ENCODE measurements around the gene DENND4B. TPM values are rescaled to one million over a fixed set of nuclear protein-coding genes. Genes with fewer than 3 reads are reported as not detected.
"Not testable (repeated sequence)": the region's sequence is repeated elsewhere in the genome, so short reads cannot be mapped to it uniquely, and the experiment has no call there.

Gene DENND4B
- total RNA-seq, 1 donor from 2014 or later = 70.7 TPM

GRCh38 chr1:153912349-153912748 lies 34.2 kb downstream of the DENND4B start:
- no peak for TF ChIP-seq CTCF (conservative IDR thresholded peaks at IDR 0.05)
- H3K4me3 Mint-ChIP-seq = no peak overlapping the region

GRCh38 chr1:153910560-153910959 lies 36.0 kb downstream of the DENND4B start:
- H3K27ac Mint-ChIP-seq; H3K4me3 Mint-ChIP-seq; H3K36me3 Mint-ChIP-seq; DNase-seq (ENCODE audit: extremely low spot score, unreplicated experiment); H3K9me3 Mint-ChIP-seq; H3K4me1 Mint-ChIP-seq (ENCODE audit: unreplicated experiment); H3K27me3 Mint-ChIP-seq: not testable (repeated sequence)

More at GRCh38 chr1:153912349-153912748, 34.2 kb downstream of the DENND4B start:
- no peak for DNase-seq (ENCODE audit: extremely low spot score, unreplicated experiment)
- Mint-ChIP-seq H3K27me3 (no peaks in the 10 kb centered on the region), H3K27ac (no peak overlapping the region), H3K4me1 (ENCODE audit: unreplicated experiment) (peaks cover 4% of the 10 kb centered on the region), H3K9me3 (no peaks in the 10 kb centered on the region), H3K36me3 (peaks cover 5% of the 10 kb centered on the region)

GRCh38 chr1:153908071-153908470 lies 38.4 kb downstream of the DENND4B start:
- TF ChIP-seq CTCF (conservative IDR thresholded peaks at IDR 0.05) = no peak
- DNase-seq (ENCODE audit: extremely low spot score, unreplicated experiment) = no peak
- H3K27me3 Mint-ChIP-seq = no peaks in the 10 kb centered on the region
- H3K36me3 Mint-ChIP-seq = peaks cover 7% of the 10 kb centered on the region
- H3K9me3 Mint-ChIP-seq = no peaks in the 10 kb centered on the region
- H3K4me1 Mint-ChIP-seq (ENCODE audit: unreplicated experiment) = no peaks in the 10 kb centered on the region
- no peak overlapping the region for H3K4me3 Mint-ChIP-seq
- no peak overlapping the region for H3K27ac Mint-ChIP-seq

- Mint-ChIP-seq H3K36me3 (peaks cover 7% of the 10 kb centered on the region), H3K4me1 (ENCODE audit: unreplicated experiment) (no peaks in the 10 kb centered on the region), H3K27me3 (no peaks in the 10 kb centered on the region), H3K9me3 (no peaks in the 10 kb centered on the region), H3K27ac (no peak overlapping the region), H3K4me3 (no peak overlapping the region)
- DNase-seq (ENCODE audit: extremely low spot score, unreplicated experiment) = no peak
- no peak for TF ChIP-seq CTCF (conservative IDR thresholded peaks at IDR 0.05)
Measured at GRCh38 chr1:153907134-153907533, 39.4 kb downstream of the DENND4B start.

- no peak for TF ChIP-seq CTCF (conservative IDR thresholded peaks at IDR 0.05)
- DNase-seq (ENCODE audit: extremely low spot score, unreplicated experiment) = no peak
- Mint-ChIP-seq H3K27me3 (no peaks in the 10 kb centered on the region), H3K36me3 (peaks cover 7% of the 10 kb centered on the region), H3K4me3 (no peak overlapping the region), H3K4me1 (ENCODE audit: unreplicated experiment) (no peaks in the 10 kb centered on the region), H3K27ac (no peak overlapping the region), H3K9me3 (no peaks in the 10 kb centered on the region)
Measured at GRCh38 chr1:153906396-153906795, 40.1 kb downstream of the DENND4B start.

- not testable (repeated sequence) for H3K4me3 Mint-ChIP-seq; H3K9me3 Mint-ChIP-seq; H3K4me1 Mint-ChIP-seq (ENCODE audit: unreplicated experiment); H3K27ac Mint-ChIP-seq; DNase-seq (ENCODE audit: extremely low spot score, unreplicated experiment); H3K27me3 Mint-ChIP-seq; H3K36me3 Mint-ChIP-seq
Measured at GRCh38 chr1:153905908-153906307, 40.6 kb downstream of the DENND4B start.

GRCh38 chr1:153903841-153904455 lies 42.6 kb downstream of the DENND4B start:
- Mint-ChIP-seq H3K4me3 (no peak overlapping the region), H3K4me1 (ENCODE audit: unreplicated experiment) (no peaks in the 10 kb centered on the region), H3K27ac (no peak overlapping the region), H3K36me3 (peaks cover 11% of the 10 kb centered on the region), H3K27me3 (no peaks in the 10 kb centered on the region), H3K9me3 (no peaks in the 10 kb centered on the region)
- no peak for DNase-seq (ENCODE audit: extremely low spot score, unreplicated experiment)
- TF ChIP-seq CTCF (conservative IDR thresholded peaks at IDR 0.05) = no peak
